ENCODE results near the gene SARNP. TPM values are rescaled to one million over a fixed set of nuclear protein-coding genes. Genes with fewer than 3 reads are reported as not detected.
"Not testable (repeated sequence)": the region's sequence is repeated elsewhere in the genome, so short reads cannot be mapped to it uniquely, and the experiment has no call there.

The SARNP gene
- total RNA-seq, 1 donor from 2014 or later: 51.6 TPM

DNA sequence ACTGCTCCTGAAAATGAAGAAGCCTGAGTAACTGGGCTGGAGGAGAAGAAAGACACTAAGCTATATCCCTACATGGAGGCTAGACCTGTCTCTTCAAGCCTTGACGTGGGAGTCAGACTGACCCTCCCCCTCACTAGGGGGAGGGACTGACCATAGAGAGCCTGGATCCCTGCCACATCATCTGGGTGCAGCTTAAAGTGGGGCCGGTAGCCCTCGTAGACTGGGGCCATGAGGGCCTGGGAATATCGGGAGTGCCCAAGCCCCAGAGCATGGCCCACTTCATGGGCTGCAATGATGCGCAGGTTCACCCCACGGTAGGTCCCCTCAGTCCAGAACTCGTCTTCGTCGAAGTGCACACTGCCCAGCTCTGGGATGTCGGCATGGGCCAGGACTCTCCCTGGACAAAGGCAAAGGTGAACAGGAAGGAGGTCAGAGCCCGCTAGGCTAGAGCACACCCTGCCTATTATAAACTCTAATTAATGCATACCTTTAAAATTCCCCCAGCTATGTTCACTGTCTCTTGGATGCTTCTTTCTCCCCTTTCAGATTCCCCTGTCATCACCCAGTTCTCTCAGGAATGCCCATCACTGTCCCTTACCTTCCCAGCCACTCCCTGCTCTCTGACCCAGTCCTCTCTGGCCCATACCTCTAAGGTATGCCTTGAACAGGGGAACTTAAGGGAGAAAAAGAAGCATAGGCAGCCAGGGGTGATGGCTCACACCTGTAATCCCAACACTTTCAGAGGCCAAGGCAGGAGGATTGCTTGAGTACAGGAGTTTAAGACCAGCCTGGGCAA is 22.0 kb upstream of the SARNP start:
- no peak for DNase-seq

DNA sequence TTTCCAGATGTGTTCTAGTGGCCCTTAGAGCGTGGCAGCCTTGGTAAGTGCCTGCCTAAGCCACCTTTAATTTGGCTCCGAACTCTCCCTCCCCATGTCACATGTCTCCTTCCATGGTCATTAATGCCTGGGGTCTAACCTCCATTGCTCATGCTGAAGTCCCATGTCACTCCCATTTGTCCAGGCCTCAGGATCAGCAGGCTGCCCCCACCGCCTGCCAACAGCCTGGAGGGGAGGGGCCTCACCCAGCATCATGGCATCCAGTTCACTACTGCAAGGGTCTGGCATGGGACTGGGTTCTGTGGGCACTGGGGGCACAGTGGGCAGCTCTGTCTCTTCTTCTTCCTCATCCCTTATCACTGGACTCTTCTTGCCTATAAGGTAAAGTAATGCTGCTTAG is 20.8 kb upstream of the SARNP start:
- no peak for DNase-seq

DNA sequence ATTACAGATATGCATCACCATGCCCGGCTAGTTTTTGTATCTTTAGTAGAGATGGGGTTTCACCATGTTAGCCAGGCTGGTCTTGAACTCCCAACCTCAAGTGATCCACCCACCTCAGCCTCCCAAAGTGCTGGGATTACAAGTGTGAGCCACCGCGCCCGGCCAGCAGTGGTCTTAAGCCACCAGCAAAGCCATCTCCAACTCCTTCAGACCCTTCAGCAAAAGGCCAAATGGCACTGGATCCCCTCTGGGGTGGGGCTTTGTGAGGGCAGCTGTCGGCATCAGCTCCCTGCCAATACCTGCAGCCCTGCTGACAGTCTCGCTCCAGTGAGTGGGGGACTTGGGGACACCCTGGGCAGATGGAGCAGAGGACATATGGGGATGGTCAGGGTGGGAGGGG is 16.9 kb upstream of the SARNP start:
- DNase-seq: not testable (repeated sequence)

DNA sequence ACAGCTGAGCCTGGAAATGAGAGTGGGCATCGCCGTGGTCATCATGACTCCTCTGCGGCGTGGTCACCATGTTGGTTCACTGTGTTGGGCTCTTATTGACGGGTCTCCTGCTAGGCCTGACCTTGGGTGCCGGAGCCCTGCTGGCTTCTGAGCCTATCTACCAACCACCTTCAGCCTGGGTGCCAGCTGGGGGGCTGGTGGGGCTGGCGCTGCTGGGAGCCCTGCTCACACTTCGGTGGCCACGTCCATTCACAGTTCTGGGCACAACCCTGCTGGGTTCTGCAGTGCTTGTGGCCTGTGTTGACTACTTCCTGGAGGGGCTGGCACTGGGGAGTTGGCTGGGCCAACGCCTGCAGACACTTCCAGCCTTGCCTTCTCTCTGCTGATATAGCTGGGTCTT is 15.5 kb upstream of the SARNP start:
- no peak for DNase-seq

DNA sequence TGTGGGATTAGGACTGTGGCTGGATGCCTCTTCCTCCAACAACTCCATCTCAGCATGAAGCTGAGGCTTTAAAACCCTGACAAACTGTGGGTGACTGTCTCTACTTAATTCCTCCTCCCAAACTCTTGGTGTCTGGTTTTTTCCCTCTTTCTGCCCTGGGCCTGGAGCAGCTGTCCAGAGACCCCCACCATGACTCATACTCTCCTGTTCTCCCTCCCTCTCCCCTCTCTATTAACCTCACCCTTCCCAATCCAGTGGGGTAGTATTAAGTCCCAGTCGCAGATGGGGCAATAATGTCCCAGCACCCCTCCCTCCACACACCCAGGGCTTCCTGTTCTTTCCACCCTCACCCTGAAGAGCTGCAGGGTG is 13.9 kb upstream of the SARNP start:
- DNase-seq: peak; percentile 55

DNA sequence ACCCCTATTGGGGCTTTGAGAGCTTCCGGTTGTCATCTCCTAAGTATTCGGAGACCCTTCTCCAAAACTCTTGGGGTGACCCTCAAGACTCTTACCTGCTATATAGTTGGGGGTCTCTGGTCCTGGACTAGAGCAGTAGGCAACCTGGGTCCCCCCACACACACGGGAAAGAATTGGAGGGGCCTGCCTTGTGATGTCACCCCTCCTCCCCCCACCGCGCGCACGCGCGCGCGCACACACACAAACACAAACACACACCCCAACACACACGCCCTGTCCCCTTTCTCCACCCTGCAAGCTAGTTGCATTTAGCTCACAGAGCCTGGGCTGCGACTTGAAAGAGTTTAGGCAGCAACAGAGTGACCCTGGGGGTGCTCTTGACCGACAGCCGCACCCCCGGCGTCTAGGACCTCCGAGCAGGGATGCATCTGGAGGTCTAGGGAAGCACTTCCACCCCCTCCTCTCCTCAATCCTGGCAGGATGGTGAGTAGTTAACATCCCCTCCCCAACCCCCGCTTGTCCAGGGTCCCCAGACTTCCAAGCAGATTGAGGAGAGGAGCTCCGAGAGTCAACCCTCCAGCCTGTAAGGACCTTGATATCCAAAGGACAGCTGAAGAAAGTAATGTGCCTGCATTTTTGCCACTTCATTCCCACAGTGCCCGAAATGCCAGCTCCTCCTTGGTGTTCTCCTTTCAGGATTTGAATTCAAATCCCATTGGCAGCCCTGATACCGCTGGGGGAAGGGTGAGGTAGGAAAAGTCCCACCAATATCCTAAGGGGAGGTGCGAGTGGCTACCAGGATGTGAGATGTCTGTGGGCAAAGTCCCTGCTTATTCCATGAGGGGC is 13.3 kb upstream of the SARNP start:
- peak; percentile 92 for DNase-seq

DNA sequence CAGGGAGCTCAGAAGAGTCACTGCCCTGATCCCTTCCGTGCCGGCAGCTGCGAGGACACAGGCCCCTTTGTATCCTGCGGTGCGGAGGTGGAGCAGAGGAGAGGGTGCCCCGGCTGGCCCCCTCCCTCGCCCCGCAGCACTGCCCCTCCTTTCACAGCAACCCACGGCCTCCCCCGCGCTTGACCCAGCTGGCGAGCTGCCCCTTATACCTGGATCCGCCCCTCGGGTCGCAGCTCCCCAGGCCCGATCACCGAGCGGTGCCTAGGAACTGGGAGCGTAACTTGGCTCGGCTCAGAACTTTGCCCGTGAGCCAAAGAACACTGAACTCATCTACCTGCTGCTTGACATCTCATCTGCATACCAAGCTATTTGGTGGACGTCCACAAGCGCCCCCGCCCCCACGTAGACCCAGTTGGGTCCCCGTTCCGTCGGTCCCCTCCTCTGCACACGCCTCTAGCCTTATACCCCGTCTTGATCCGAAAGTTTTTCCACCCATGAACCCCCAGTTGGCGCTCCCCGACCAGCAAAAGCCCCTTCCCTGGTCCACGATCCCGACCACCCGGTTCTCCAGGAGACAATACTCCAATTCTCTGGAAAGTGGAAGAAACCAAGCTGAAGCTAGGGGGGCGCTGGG is 12.6 kb upstream of the SARNP start:
- no peak for DNase-seq

DNA sequence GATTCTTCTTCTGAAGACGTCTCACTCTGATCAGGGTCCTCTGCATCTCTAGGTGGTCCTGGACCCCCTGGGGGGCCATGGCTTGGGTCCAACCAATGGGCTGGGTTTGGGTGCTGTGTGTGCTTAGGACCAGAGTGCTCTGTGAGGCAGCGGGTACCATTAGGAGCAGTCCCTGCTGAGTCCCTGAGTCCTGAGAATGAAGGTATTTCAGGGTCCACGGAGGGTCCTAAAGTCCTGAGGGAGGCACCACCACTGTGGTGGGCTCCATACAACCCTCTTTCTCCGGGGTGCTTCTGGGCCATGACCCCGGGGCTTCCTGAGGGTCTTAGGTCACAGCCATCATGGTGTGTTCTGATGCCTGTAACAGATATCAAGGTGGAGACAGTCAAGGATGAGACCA is 10.8 kb upstream of the SARNP start:
- DNase-seq: no peak

DNA sequence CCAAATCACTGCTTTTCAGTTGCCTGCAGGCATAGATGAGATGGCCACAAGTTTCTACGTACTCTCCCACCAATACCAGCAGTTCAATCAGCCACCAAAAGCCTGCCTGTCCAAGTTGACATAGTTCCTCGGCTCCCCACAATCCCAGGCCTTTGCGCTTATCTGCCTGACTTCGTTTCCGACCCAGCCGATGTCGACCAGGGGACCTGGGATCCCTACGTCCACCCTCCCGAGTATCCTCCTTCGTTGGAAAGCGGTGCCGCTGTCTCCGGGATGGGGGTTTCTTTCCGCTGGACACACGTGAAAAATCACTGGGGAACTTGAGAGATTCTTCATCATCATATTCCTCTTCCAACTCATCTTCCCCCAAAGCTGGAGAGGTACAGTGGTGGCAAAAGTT is 10.3 kb upstream of the SARNP start:
- DNase-seq: no peak

DNA sequence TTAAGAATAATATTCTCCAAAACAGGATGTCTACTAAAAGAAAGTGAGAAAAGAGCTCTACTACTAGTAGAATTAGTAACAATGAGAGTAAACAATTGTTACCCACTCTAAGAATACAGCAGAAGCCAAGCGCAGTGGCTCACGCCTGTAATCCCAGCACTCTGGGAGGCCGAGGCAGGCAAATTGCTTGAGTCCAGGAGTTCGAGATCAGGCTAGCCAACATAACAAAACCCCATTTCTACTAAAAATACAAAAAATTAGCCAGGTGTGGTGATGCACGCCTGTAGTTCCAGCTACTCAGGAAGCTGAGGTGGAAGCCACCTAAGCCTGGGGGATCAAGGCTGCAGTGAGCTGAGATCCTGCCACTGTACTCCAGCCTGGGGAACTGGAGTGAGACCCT is 7.2 kb upstream of the SARNP start:
- no peak for DNase-seq

DNA sequence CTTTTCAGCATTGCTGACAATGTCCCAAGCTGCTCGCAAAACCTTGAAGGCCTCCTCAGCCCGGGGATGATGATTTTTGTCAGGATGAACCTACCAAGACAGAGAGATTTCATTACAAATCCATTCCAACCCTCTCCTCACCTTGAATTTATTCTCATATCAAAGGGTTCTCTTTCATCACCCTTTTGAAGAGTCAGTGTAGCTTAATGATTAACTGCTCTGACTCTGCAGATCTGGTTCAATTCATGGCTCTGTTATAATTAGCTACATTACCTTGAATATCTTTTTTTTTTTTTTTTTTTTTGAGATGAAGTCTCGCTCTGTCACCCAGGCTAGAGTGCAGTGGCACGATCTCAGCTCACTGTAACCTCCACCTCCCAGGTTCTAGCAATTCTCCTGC is 5.9 kb upstream of the SARNP start:
- DNase-seq: no peak

DNA sequence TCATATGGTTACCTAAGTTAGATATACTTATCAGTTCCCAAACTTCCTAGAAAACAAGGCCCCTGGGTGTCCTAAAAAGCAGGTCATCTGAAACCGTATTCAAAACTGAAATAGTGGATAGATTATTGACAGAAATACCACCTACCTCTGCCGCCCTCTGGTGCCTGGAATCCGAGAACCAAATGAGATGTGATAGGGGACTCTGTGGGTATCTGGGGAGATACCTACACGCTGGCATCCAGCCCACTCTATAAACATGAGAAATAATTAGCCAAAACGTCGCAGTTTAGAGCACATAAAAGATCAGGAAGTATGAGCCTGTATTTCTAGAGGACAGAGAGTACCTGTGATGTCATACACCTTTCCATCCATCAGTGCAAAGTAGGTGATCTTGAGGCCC is 4.7 kb upstream of the SARNP start:
- no peak for DNase-seq

DNA sequence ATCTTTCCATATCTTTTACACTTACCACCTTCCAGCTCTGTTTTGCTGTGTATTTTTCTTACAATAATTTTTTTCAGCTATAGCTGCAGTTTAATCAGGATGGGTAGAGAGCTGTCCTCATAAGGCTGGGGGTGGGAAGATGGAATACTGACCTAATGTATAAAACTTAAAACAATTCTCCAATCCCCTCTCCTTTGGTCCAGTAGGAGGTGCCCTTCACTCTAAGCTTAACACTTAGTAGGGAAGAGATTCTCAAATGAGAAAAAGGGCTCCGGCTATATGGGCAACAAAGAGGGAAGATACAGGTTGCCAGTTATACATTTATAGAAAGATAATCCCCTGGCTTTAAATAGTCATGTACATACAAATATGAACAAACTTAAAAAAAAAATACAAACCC is 3.2 kb upstream of the SARNP start:
- no peak for DNase-seq

DNA sequence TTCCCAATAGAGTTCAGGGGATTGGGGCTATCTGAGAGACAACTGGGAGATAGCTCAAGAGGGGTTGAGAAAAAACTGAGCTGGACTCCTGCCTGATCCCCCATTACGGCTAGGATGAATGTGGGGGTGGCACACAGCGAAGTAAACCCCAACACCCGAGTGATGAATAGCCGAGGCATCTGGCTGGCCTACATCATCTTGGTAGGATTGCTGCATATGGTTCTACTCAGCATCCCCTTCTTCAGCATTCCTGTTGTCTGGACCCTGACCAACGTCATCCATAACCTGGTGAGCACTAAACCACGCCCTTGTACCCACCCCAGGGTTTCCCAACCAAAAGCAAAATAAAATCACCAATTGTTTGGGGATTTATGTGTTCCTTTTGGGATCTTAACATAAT is 1.4 kb upstream of the SARNP start:
- DNase-seq: no peak

DNA sequence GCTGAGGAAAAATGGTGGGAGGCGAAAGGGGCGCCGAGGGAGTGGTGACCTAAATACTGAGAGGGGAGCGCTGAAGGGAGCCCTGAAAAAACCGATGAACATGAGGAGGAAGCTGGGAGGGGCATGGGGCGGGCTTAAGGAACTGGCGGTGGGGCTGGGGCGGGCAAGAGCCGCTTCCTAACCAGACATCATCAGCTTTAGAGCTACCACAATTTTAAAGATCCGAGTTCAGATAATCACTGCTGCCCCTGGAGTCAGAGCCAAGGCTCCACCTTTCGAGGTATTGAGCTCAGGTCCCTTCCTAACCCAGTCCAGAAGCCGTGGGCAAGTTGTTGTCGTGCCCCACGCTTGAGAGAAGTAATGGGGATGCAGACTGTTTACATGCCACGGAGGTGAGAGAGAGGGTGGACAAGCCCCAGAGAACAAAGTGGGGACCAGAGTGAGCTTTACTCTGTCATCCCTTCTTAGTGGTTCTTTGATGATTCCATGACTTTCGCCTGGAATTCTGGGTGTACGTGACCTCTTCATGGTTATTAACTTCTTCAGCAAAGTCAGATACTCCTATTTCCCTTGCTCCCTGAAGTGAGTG is 710 bp upstream of the SARNP start:
- no peak for DNase-seq

DNA sequence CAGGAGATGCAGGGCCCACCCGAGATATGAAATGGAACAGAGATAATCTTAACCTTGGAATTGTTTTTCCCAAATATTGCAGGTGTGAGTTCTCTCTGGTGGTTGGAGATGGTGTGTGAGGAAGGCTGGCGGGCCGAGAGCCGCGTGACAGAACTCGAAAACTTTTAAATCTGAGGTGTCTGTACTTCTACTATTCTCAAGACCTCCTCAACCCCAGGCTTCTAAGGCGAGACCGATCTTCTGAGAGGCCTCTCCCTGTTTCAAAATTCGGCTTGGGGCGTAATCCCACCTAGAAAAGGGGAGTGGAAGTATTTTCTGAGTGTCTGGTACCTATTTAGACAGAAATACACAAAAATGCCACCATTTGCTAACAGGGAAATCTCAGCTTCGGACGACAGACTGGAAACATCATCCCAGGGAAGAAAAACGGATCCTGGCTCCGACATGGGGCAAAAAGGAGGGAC is 611 bp downstream of the SARNP start:
- DNase-seq: peak; percentile 67

DNA sequence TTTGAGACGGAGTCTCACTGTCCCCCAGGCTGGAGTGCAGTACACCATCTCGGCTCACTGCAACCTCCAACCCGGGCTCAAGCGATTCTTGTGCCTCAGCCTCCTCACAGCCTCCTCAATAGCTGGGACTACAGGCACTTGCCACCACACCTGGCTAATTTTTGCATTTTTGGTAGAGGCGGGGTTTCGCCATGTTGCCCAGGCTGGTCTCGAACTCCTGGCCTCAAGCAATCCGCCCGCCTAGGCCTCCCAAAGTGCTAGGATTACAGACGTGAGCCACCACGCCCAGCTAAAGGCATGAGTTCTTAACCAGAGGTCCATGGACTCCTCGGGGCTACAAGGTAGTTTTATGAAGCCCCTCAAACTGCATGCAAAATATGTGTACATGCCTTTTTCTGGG is 2.1 kb downstream of the SARNP start:
- no peak for DNase-seq

DNA sequence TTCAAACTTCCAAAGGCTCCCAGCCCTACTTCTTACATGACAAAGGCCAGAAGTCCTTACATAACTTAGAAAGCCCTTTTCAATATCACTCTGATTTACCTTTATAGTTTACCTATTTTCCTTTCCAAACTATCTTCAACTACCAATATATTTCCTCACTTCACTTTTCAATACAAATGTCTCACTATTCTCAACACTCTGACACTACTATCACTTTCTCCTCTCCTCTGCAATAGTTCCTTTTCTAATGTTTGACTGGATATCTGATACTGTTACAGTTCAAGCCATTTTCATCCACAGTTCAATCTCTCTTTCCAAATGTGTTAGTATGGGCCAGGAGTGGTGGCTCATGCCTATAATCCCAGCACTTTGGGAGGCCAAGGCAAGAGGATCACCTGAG is 3.3 kb downstream of the SARNP start:
- no peak for DNase-seq

DNA sequence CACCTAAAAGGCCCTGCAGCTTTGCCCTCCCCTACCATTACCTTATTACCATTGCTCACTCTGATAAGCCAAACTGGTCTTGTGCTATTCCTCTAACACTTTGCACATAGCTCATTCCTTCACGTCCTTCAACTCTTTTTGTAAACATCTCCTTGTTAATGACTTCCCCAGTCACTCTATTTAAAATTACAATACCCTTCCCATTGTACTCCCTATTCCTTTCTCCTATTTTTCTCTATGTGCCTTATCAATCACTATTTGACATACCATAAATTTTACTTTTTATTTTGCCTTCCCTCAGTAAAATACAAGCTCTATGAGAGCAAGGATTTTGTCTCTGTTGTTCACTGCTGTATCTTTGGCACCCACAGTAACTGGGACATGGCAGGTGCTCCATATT is 5.4 kb downstream of the SARNP start:
- no peak for DNase-seq

DNA sequence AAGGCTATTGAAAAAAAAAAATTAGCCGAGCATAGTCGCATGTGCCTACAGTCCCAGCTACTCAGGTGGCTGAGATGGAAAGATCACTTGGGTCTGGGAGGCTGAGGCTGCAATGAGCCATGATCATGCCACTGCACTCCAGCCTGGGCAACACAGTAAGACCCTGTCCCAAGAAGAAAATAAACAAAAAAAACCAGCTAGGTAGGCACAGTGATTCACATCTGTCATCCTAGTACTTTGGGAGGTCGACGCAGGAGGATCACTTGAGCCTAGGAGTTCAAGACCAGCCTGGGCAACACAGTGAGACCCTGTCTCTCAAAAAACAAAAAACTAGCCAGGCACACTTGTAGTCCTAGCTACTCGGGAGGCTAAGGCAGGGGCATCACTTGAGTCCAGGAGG is 8.2 kb downstream of the SARNP start:
- no peak for DNase-seq

DNA sequence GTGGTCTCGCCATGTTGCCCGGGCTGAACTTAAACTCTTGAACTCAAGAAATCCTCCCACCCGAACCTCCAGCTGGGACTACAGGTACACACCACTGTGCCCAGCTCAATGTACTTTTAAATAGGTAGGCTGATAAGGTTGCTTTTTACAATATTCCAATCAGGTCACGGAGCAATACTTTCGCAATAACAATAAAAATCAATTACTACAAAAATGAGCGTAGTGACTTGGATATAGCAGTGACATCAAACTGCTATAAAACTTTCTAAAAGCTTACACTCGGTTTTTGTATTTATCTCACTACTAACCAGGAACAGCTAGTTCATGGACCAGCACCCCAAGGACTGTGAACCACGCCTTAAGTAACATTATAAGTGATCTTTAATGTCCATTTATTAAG is 10.5 kb downstream of the SARNP start:
- no peak for DNase-seq

DNA sequence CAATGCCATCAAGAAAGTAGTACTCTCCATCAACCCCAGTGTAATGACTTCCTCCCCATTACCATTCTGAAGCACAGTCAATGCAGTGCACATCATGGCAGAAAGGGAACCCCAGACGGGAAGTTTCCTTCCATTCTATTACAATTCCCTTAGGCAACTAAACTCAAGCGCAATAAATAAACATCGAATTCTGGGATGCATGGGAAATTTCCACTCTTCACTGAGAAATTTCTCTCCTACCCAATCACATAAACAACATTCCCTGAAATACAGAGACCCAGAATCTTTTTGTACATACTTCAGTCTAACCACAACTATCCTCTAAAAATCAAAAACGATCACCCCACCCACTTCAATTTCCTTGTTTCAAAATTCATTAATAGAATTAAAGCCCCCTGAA is 20.0 kb downstream of the SARNP start:
- no peak for DNase-seq

DNA sequence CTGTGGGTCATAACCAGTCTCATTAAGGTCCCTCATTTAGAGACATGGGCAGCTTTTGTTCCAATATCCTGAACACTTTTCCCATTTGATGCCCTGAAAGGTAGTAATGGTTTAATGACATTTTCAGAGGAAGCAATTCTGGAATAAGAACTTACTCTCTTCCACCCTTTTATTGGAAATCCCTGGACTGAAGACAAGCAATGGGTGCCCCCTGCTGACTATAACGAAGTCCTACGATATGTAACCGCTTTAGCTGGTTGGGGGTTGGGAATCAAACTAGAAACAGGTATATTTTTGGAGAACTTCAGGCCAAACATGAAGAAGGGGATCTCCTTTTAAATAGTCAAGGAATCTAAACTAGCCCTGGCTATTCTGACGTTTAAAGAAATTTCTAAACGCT is 20.5 kb downstream of the SARNP start:
- DNase-seq: peak; percentile 72

All from tongue (tissue), 2 donors.